Cardiac septum (tissue), 1 donor: ENCODE measurements around the gene KLK10. TPM values are rescaled to one million over a fixed set of nuclear protein-coding genes. Genes with fewer than 3 reads are reported as not detected.
"Not testable (repeated sequence)": the region's sequence is repeated elsewhere in the genome, so short reads cannot be mapped to it uniquely, and the experiment has no call there.

Experiments
- DNase-seq: peaks from one replicate; pipeline ENCODE4 v3.0.0-alpha.2; 2020; ENCODE audit warnings: low spot score
- intact Hi-C: fragments of 100-400 bp; cut with DNase I; formaldehyde crosslinking; loops from one replicate; pipeline ENCODE4 v1.14.0; 2022
- total RNA-seq: library from RNA; stranded (reverse); fragmentation: NEBNext Ultra II Directional; extraction: Animal tissue kit (Norgen Biotek cat#: 25700); gene quantifications from one replicate; pipeline ENCODE4 v1.2.1, GENCODE V29; 2021
- donor health status: DM: no; HTN: no; CAD: no.

Gene KLK10
- total RNA-seq, 1 donor from 2014 or later = not detected

DNA sequence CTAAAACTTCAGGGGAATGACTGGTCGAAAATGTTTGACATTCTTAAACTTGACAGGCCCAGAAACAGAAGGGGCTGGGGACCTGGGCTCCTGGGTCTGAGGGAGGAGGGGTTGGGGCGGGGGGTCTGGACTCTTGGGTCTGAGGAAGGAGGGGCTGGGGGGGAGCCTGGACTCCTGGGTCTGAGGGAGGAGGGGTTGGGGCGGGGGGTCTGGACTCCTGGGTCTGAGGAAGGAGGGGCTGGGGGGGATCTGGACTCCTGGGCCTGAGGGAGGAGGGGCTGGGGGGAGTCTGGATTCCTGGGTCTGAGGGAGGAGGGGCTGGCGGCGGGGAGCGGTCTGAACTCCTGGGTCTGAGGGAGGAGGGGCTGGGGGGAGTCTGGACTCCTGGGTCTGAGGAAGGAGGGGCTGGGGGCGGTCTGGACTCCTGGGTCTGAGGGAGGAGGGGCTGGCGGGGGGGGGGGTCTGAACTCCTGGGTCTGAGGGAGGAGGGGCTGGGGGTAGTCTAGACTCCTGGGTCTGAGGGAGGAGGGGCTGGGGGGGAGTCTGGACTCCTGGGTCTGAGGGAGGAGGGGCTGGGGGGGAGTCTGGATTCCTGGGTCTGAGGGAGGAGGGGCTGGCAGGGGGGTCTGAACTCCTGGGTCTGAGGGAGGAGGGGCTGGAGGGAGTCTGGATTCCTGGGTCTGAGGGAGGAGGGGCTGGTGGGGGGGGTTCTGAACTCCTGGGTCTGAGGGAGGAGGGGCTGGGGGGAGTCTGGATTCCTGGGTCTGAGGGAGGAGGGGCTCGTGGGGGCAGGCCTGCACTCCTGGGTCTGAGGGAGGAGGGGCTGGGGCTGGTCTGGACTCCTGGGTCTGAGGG is 44.6 kb downstream of the KLK10 start:
- intact Hi-C loops = no loop called here
- DNase-seq = no peak

DNA sequence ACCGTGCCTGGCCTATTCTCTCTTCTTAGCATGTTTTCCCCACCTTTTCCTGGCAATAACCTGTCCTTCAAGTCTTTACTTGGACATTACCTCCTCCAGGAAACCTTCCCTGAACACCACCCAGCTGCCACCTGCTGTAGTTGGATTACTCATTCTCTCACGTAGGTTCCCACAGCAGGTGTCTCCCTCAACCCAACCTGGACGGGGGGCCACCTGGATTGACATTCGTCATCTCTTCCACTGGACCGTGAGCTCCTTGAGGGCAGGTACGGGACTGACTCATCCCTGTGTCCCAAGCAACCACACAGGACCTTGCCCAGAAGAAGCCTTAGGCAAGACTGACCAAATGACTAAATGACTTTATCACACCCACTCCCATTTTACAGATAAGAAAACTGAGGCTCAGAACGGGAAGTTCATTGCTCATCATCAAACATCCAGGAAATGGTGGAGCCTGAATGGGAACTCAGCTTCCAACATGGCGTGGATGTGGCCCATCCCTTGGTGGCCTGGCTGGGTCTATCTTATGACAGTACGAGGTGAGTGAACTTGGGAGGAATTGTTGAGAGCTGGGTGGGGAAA is 46.6 kb downstream of the KLK10 start:
- intact Hi-C loops = no loop called here
- DNase-seq = no peak

DNA sequence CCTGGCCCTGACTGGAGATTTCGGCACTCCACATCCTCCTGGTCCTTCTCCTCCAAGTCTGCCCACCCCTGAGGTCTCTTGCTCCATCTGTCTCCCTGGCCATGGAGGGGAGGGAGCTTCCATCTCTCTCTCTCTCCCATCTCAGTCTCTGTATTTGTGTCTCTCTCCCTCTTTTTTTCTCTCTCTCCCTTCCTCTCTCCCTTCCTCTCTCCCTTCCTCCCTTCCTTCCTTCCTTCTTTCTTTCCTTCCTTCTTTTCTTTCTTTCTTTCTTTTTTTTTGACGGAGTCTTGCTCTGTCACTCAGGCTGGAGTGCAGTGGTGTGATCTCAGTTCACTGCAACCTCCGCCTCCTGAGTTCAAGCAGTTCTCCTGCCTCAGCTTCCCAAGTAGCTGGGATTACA is 49.7 kb downstream of the KLK10 start:
- intact Hi-C loops, DNase-seq: not testable (repeated sequence)

DNA sequence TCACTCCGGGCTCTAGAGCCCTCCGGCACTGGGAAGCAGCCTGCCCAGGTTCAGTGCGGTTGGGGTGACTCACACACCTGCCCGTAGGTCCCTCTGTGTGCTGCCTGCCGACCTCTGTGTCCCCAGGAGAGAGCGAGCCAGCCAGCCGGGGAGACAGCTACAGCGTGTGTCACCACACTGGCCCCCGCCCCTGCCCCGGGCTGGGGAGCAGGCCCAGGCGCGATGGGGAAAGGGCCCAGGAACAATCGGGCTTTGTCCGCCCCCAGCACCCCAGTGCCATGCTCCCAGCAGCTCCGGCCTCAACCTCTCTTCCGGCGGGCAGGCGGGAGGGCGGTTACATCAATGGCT is 50.1 kb downstream of the KLK10 start, which contains the start of gene KLK6:
Gene KLK6, minus strand, starts transcription at position 179 of the 348 bp plus-strand sequence. CDS start 1,487 bp downstream, outside the sequence.
- intact Hi-C loops = no loop called here
- DNase-seq = no peak

DNA sequence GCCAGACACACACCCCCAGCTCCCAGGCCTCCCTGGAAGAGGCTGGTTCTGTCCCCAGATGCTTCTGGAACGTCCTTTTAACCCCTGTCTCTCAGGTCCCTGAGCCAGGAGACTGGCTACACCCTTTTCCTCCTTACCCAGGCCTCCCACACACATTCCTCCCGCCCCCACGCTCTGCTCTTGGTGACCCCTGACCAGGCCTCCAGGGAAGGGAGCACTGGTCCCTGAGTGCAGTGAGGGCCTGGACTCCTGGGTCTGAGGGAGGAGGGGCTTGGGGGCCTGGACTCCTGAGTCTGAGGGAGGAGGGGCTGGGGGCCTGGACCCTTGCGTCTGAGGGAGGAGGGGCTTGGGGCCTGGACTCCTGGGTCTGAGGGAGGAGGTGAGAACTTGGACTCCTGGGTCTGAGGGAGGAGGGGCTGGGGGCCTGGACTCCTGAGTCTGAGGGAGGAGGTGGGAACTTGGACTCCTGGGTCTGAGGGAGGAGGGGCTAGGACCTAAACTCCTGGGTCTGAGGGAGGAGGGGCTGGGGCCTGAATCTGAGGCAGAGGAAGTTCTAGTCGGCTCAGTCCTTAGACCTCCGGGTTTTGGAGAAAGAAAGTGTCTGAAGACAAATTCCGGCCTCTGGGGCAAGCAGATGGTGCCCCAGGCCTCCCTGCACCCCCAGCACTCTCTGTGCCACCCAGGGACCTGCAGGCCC is 50.6 kb downstream of the KLK10 start:
- intact Hi-C loops = no loop called here

DNA sequence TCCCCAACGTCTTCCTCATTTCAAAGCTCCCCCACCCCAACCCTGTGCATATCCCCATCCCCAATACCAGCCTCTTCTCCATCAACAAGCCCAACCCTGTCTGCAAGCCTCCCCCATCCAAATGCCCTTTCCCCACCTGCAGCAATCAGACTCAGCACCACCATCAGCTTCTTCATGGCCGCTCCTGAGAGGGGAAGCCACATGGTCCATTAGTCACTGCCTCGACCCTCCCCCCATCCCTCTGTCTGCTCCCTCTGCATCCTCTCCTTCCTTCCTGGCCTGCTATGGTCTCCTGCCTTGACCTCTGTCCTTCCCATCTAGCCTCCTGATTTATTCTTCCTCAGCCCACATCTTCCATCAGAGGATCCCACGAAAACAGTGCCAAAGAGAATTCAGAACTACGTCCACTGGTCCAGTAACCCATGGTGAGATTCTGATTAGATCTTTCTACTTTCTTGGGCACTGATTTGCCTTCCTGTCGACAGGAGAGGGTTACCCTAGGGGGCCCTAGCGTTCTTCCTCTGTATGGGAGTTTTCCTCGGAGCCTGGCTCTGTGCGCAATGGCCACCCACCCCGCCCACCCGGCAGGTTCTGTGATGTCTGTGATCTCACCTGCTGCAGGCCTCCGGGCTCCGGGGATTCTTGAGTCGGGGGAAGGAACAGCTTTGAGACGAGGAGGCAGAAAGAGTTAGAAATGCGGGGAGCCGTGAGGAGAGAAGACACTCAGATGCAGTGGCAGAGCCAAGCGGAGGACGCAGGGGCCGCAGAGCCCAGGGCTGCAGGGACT is 51.4 kb downstream of the KLK10 start:
- DNase-seq = no peak
- intact Hi-C loops = no loop called here

More for the DNA sequence above, 50.6 kb downstream of the KLK10 start:
- no peak for DNase-seq

DNA sequence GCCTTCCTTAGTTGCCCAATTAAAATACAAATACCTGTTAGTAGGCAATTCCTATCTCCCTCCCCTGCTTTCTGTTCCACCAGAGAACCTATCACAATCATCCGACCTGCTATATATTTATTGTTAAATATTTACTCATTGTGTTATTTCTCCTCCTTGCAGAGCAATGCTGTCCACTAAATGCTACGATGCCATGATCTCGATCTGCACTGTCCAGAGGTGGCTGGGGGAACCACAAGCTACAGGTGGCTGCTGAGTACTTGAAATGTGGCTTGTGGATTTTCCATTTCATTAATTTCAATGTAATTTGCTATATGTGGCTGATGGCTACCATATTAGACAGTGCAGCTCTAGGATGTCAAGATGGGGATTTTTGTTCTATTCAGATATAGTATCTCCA is 55.2 kb downstream of the KLK10 start:
- no peak for DNase-seq
- intact Hi-C loops = no loop called here

DNA sequence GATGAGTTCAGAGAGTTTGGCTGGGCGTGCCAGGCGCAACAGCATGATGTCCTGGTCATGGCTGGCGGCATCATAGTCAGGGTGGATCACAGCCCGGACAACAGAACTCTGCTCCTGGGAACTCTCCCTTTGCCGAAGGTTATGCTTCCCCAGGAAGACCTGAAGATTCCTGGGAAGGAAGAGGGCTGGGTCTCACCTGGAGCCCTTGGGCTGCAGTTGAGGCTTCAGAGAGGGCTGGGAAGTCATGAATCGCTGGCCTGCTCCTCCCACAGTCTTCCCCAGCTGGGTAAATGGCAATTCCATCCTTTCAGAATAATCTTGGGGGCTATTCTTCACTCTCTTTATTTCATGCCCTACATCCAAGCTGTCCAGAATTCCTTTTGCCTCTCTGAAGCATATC is 56.1 kb downstream of the KLK10 start:
- DNase-seq = no peak
- intact Hi-C loops = no loop called here

Other genes starting within 250 kb of the KLK10 start
- gene GPR32, start 249.2 kb downstream of the KLK10 start, total RNA-seq = not detected
- gene ACP4, start 229.3 kb downstream of the KLK10 start, total RNA-seq = not detected
- not detected for gene KLK1, start 195.9 kb downstream of the KLK10 start, total RNA-seq
- not detected for gene KLK15, start 186.1 kb downstream of the KLK10 start, total RNA-seq
- gene KLK3, start 164.8 kb downstream of the KLK10 start, total RNA-seq = not detected
- not detected for gene KLK2, start 146.3 kb downstream of the KLK10 start, total RNA-seq
- gene KLK4, start 108.3 kb downstream of the KLK10 start, total RNA-seq = not detected
- not detected for gene KLK5, start 66.7 kb downstream of the KLK10 start, total RNA-seq
- not detected for gene KLK6, start 50.1 kb downstream of the KLK10 start, total RNA-seq
- not detected for gene KLK7, start 35.8 kb downstream of the KLK10 start, total RNA-seq
- gene KLK8, start 18.1 kb downstream of the KLK10 start, total RNA-seq = not detected
- gene KLK11, start 6.9 kb upstream of the KLK10 start, total RNA-seq = not detected
- gene KLK12, start 15.3 kb upstream of the KLK10 start, total RNA-seq = not detected
- gene KLK13, start 45.4 kb upstream of the KLK10 start, total RNA-seq = not detected
- 0.32 TPM for gene KLK14, start 63.2 kb upstream of the KLK10 start, total RNA-seq
- 4.2 TPM for gene CTU1, start 88.7 kb upstream of the KLK10 start, total RNA-seq
- 1.4 TPM for gene SIGLEC9, start 105.2 kb upstream of the KLK10 start, total RNA-seq
- 0.70 TPM for gene SIGLEC7, start 122.6 kb upstream of the KLK10 start, total RNA-seq
- 1.4 TPM for gene CD33, start 205.4 kb upstream of the KLK10 start, total RNA-seq
- not detected for gene SIGLECL1, start 231.4 kb upstream of the KLK10 start, total RNA-seq